Measurements from ENCODE around the gene GAS7.

The GAS7 gene

GRCh38 chr17:9904277-9905077 is 293.9 kb downstream of the GAS7 start:
- no peak for TF ChIP-seq CTCF (IDR thresholded peaks at IDR 0.05; ENCODE audit: control insufficient read depth, insufficient read depth, low read depth, low read length, missing control alignments)

GRCh38 chr17:9902120-9902519 is 296.3 kb downstream of the GAS7 start:
- DNase-seq (ENCODE audit: low read depth) = no peak
- TF ChIP-seq CTCF (IDR thresholded peaks at IDR 0.05; ENCODE audit: control insufficient read depth, insufficient read depth, low read depth, low read length, missing control alignments) = no peak
- H3K4me3 ChIP-seq (ENCODE audit: control insufficient read depth, low read depth, low read length) = no peak overlapping the region

More at GRCh38 chr17:9904277-9905077, 293.9 kb downstream of the GAS7 start:
- DNase-seq (ENCODE audit: low read depth) = no peak
- H3K4me3 ChIP-seq (ENCODE audit: control insufficient read depth, low read depth, low read length) = no peak overlapping the region

- TF ChIP-seq CTCF (IDR thresholded peaks at IDR 0.05; ENCODE audit: control insufficient read depth, insufficient read depth, low read depth, low read length, missing control alignments) = no peak
- no peak for DNase-seq (ENCODE audit: low read depth)
- no peak overlapping the region for H3K4me3 ChIP-seq (ENCODE audit: control insufficient read depth, low read depth, low read length)
Measured at GRCh38 chr17:9900784-9901183, 297.6 kb downstream of the GAS7 start.

GRCh38 chr17:9900044-9900594 is 298.3 kb downstream of the GAS7 start:
- DNase-seq (ENCODE audit: low read depth) = no peak
- no peak overlapping the region for H3K4me3 ChIP-seq (ENCODE audit: control insufficient read depth, low read depth, low read length)
- TF ChIP-seq CTCF (IDR thresholded peaks at IDR 0.05; ENCODE audit: control insufficient read depth, insufficient read depth, low read depth, low read length, missing control alignments) = no peak

GRCh38 chr17:9899280-9900043 is 298.9 kb downstream of the GAS7 start:
- TF ChIP-seq CTCF (IDR thresholded peaks at IDR 0.05; ENCODE audit: control insufficient read depth, insufficient read depth, low read depth, low read length, missing control alignments) = no peak
- DNase-seq (ENCODE audit: low read depth) = no peak
- no peak overlapping the region for H3K4me3 ChIP-seq (ENCODE audit: control insufficient read depth, low read depth, low read length)

- TF ChIP-seq CTCF (IDR thresholded peaks at IDR 0.05; ENCODE audit: control insufficient read depth, insufficient read depth, low read depth, low read length, missing control alignments) = no peak
- DNase-seq (ENCODE audit: low read depth) = no peak
- no peak overlapping the region for H3K4me3 ChIP-seq (ENCODE audit: control insufficient read depth, low read depth, low read length)
Measured at GRCh38 chr17:9898812-9899211, 299.6 kb downstream of the GAS7 start.

All from AG09309 (cell line).